GM19035 (cell line): ENCODE measurements around the gene ARFIP1.

Source experiments
- ATAC-seq: cut with Tn5 transposase; IDR thresholded peaks from one replicate; pipeline ENCODE4 v1.9.1; 2021; ENCODE audit not compliant: unreplicated experiment

ARFIP1 gene

GRCh38 chr4:152784490-152785350 is 5.0 kb downstream of the ARFIP1 start:
- no peak for ATAC-seq

- ATAC-seq: no peak
These were observed 6.2 kb downstream of the ARFIP1 start for GRCh38 chr4:152785639-152786615.

GRCh38 chr4:152786627-152787026 is 6.9 kb downstream of the ARFIP1 start:
- no peak for ATAC-seq

GRCh38 chr4:152795891-152796290 is 16.1 kb downstream of the ARFIP1 start:
- ATAC-seq: no peak

GRCh38 chr4:152803541-152803940 is 23.8 kb downstream of the ARFIP1 start:
- no peak for ATAC-seq

- no peak for ATAC-seq
These were observed 25.4 kb downstream of the ARFIP1 start for GRCh38 chr4:152805071-152805650.

GRCh38 chr4:152805818-152806217 is 26.1 kb downstream of the ARFIP1 start:
- no peak for ATAC-seq

- no peak for ATAC-seq
These were observed 26.9 kb downstream of the ARFIP1 start for GRCh38 chr4:152806501-152807125.

- no peak for ATAC-seq
These were observed 27.6 kb downstream of the ARFIP1 start for GRCh38 chr4:152807294-152807829.

- no peak for ATAC-seq
These were observed 28.9 kb downstream of the ARFIP1 start for GRCh38 chr4:152808670-152809069.

GRCh38 chr4:152810715-152811287 is 31.0 kb downstream of the ARFIP1 start:
- ATAC-seq: no peak

GRCh38 chr4:152815078-152815477 is 35.3 kb downstream of the ARFIP1 start:
- ATAC-seq: no peak

GRCh38 chr4:152817331-152817730 is 37.6 kb downstream of the ARFIP1 start:
- ATAC-seq: no peak

- ATAC-seq: no peak
These were observed 39.4 kb downstream of the ARFIP1 start for GRCh38 chr4:152819026-152819645.

- ATAC-seq: no peak
These were observed 40.3 kb downstream of the ARFIP1 start for GRCh38 chr4:152820073-152820472.

GRCh38 chr4:152822323-152822722 is 42.6 kb downstream of the ARFIP1 start:
- ATAC-seq: no peak

GRCh38 chr4:152824561-152824960 is 44.8 kb downstream of the ARFIP1 start:
- no peak for ATAC-seq

- no peak for ATAC-seq
These were observed 45.6 kb downstream of the ARFIP1 start for GRCh38 chr4:152825336-152825735.

GRCh38 chr4:152828122-152828521 is 48.4 kb downstream of the ARFIP1 start:
- ATAC-seq: no peak

- no peak for ATAC-seq
These were observed 51.7 kb downstream of the ARFIP1 start for GRCh38 chr4:152831416-152831815.
